ENCODE results near the gene HGF. TPM values are rescaled to one million over a fixed set of nuclear protein-coding genes. Genes with fewer than 3 reads are reported as not detected.
"Not testable (repeated sequence)": the region's sequence is repeated elsewhere in the genome, so short reads cannot be mapped to it uniquely, and the experiment has no call there.

The HGF gene
- total RNA-seq, 2 experiments from 2014 or later, result not detected

GRCh38 chr7:81811956-81812865 is 42.4 kb upstream of the HGF start:
- no peak for DNase-seq (ENCODE audit: low spot score)
- Histone ChIP-seq H4K20me1 (ENCODE audit: insufficient read depth, low read length) (no peaks in the 10 kb centered on the region), H3K4me1 (ENCODE audit: insufficient read depth, low read length, poor library complexity, severe bottlenecking) (peaks cover 9% of the 10 kb centered on the region), H3K9me2 (ENCODE audit: insufficient read depth, low read length) (no peaks in the 10 kb centered on the region), H3K9me3 (ENCODE audit: low read length) (no peaks in the 10 kb centered on the region), H3K27ac (ENCODE audit: low read depth, low read length, poor library complexity, severe bottlenecking) (no peak overlapping the region), H3K4me3 (ENCODE audit: low read depth, low read length, poor library complexity, severe bottlenecking) (no peak overlapping the region), H2AFZ (ENCODE audit: low read length) (peak overlapping the region; percentile 30; the same call in 1 of the 2 replicates), H3K4me2 (ENCODE audit: low read length) (peak overlapping the region; percentile 37), H3K36me3 (ENCODE audit: insufficient read depth, low read length) (no peaks in the 10 kb centered on the region), H3K79me2 (ENCODE audit: insufficient read depth, low read depth, low read length) (no peaks in the 10 kb centered on the region)
- CTCF ChIA-PET (ENCODE audit: unreplicated experiment), result no interaction called here
- intact Hi-C loops (cut with micrococcal nuclease; ENCODE audit: unreplicated experiment), result no loop called here
- no peak for TF ChIP-seq CTCF (conservative IDR thresholded peaks at IDR 0.05; ENCODE audit: low read length)
- TF ChIP-seq EZH2phosphoT487 (IDR thresholded peaks at IDR 0.05; ENCODE audit: borderline replicate concordance, low read depth, low read length), result no peak
- POLR2A ChIA-PET, result interaction anchor here (0.7 to 1.5 kb wide), 4 partner anchors 14 to 44 kb away, joined by 3 to 4 read pairs (median 4); no protein-coding TSS in a partner anchor
- no TSS peak for BruUV-seq (replicated peaks)

- intact Hi-C loops (cut with micrococcal nuclease; ENCODE audit: unreplicated experiment), result no loop called here
These were observed 40.8 kb upstream of the HGF start for GRCh38 chr7:81810476-81811155.

GRCh38 chr7:81808310-81808709 is 38.5 kb upstream of the HGF start:
- H3K9me3 ChIP-seq (ENCODE audit: low read length); H4K20me1 ChIP-seq (ENCODE audit: insufficient read depth, low read length); H3K79me2 ChIP-seq (ENCODE audit: insufficient read depth, low read depth, low read length); H3K4me2 ChIP-seq (ENCODE audit: low read length); H3K4me1 ChIP-seq (ENCODE audit: insufficient read depth, low read length, poor library complexity, severe bottlenecking); intact Hi-C loops (cut with micrococcal nuclease; ENCODE audit: unreplicated experiment); DNase-seq (ENCODE audit: low spot score); BruUV-seq (replicated peaks); H3K36me3 ChIP-seq (ENCODE audit: insufficient read depth, low read length); CTCF ChIA-PET (ENCODE audit: unreplicated experiment); H3K27ac ChIP-seq (ENCODE audit: low read depth, low read length, poor library complexity, severe bottlenecking); H2AFZ ChIP-seq (ENCODE audit: low read length); H3K9me2 ChIP-seq (ENCODE audit: insufficient read depth, low read length); H3K4me3 ChIP-seq (ENCODE audit: low read depth, low read length, poor library complexity, severe bottlenecking): not testable (repeated sequence)
- POLR2A ChIA-PET, result interaction anchor here (0.6 to 1.5 kb wide), 6 partner anchors 14 to 954 kb away, joined by 3 to 7 read pairs (median 4); no protein-coding TSS in a partner anchor

More at GRCh38 chr7:81810476-81811155, 40.8 kb upstream of the HGF start:
- ChIA-PET CTCF (ENCODE audit: unreplicated experiment) (no interaction called here), POLR2A (interaction anchor here (1.3 to 1.5 kb wide), 3 partner anchors 12 to 22 kb away, joined by 3 to 4 read pairs (median 4); no protein-coding TSS in a partner anchor)
- TF ChIP-seq EZH2phosphoT487 (IDR thresholded peaks at IDR 0.05; ENCODE audit: borderline replicate concordance, low read depth, low read length), result no peak
- no peak for TF ChIP-seq CTCF (conservative IDR thresholded peaks at IDR 0.05; ENCODE audit: low read length)
- no peaks in the 10 kb centered on the region for H3K9me2 ChIP-seq (ENCODE audit: insufficient read depth, low read length)
- H3K4me1 ChIP-seq (ENCODE audit: insufficient read depth, low read length, poor library complexity, severe bottlenecking), result peaks cover 9% of the 10 kb centered on the region
- no peak overlapping the region for H3K4me3 ChIP-seq (ENCODE audit: low read depth, low read length, poor library complexity, severe bottlenecking)
- no peak for DNase-seq (ENCODE audit: low spot score)
- no peak overlapping the region for H3K27ac ChIP-seq (ENCODE audit: low read depth, low read length, poor library complexity, severe bottlenecking)
- H4K20me1 ChIP-seq (ENCODE audit: insufficient read depth, low read length), result no peaks in the 10 kb centered on the region
- H3K9me3 ChIP-seq (ENCODE audit: low read length), result no peaks in the 10 kb centered on the region
- H3K36me3 ChIP-seq (ENCODE audit: insufficient read depth, low read length), result no peaks in the 10 kb centered on the region
- no TSS peak for BruUV-seq (replicated peaks)
- H3K4me2 ChIP-seq (ENCODE audit: low read length), result no peak overlapping the region; the same call in 1 of the 2 replicates
- no peaks in the 10 kb centered on the region for H3K79me2 ChIP-seq (ENCODE audit: insufficient read depth, low read depth, low read length)
- peak overlapping the region; percentile 59; the same call in 1 of the 2 replicates for H2AFZ ChIP-seq (ENCODE audit: low read length)
